NCI-H2029 treated with DMSO at 0.1 percent for 48 hours (cell line): Measurements from ENCODE around the gene CD22.

Experiments used
- DNase-seq: peaks from one replicate; lab custom pipeline; 2025; lab: John Stamatoyannopoulos, UW

The CD22 gene

DNA sequence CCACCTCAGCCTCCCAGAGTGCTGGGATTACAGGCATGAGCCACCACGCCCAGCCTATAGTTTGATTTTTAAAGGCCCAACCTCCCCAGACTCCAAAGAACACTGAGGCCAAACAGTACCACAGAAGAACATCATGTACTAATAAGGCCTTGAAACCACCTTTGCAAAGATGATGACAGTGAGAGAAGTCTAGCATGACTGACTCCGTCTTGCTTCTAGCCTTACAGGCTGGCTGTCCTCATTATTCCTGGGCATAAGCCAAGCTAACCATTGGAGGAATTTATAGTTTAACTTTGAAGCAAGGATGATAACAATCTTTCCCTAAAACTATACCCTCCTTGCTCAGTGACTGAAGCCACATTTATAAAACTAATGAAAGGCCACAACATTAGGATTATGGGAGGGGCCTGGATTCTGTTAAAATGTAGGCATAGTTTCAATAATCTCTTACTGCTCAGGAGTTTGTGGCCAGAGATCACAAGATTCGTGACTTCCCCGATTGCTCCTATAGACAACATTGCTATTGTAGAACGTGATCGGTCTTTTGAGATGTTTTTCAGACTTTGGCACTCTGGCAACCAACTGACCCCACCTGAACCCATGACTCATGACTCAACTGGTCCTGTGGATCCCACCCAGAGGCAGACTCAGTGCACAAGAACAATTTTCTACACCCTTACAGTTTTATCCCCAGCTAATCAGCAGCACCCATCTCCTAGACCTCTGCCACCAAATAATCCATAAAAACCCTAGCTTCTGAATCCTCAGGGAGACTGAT is 59.5 kb downstream of the CD22 start:
- DNase-seq, result no peak

GRCh38 chr19:35389192-35389861 is 60.3 kb downstream of the CD22 start:
- DNase-seq, result no peak

- DNase-seq, result no peak
Measured at GRCh38 chr19:35392742-35393715, 64.0 kb downstream of the CD22 start.

- no peak for DNase-seq
Measured at GRCh38 chr19:35395382-35396199, 66.6 kb downstream of the CD22 start.

- no peak for DNase-seq
Measured at GRCh38 chr19:35396240-35396885, 67.4 kb downstream of the CD22 start.
